ENCODE results near the gene RHOBTB3. TPM values are rescaled to one million over a fixed set of nuclear protein-coding genes. Genes with fewer than 3 reads are reported as not detected.
A peak's percentile ranks its signal among the peaks of the same experiment; 100 is the strongest.

Gene RHOBTB3, protein sequence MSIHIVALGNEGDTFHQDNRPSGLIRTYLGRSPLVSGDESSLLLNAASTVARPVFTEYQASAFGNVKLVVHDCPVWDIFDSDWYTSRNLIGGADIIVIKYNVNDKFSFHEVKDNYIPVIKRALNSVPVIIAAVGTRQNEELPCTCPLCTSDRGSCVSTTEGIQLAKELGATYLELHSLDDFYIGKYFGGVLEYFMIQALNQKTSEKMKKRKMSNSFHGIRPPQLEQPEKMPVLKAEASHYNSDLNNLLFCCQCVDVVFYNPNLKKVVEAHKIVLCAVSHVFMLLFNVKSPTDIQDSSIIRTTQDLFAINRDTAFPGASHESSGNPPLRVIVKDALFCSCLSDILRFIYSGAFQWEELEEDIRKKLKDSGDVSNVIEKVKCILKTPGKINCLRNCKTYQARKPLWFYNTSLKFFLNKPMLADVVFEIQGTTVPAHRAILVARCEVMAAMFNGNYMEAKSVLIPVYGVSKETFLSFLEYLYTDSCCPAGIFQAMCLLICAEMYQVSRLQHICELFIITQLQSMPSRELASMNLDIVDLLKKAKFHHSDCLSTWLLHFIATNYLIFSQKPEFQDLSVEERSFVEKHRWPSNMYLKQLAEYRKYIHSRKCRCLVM
- total RNA-seq (2021; ENCODE audit: unreplicated experiment) (95.2 TPM), Bru-seq, nascent RNA (percentile 95 among the genes with signal in this experiment), BruChase-seq, experiment 1, labeled RNA remaining after a 2-hour chase (percentile 93 among the genes with signal in this experiment), BruChase-seq, experiment 2, labeled RNA remaining after a 6-hour chase (percentile 95 among the genes with signal in this experiment)
- polyA plus RNA-seq (2012; ENCODE audit: insufficient read length) = 56.2 TPM
- long read RNA-seq, full-length matches to known transcripts = 61 of 163 reads
- long read RNA-seq, partial matches to known transcripts = 75 of 163 reads
- long read RNA-seq, other reads (novel, unspliced or antisense) = 27 of 163 reads

DNA sequence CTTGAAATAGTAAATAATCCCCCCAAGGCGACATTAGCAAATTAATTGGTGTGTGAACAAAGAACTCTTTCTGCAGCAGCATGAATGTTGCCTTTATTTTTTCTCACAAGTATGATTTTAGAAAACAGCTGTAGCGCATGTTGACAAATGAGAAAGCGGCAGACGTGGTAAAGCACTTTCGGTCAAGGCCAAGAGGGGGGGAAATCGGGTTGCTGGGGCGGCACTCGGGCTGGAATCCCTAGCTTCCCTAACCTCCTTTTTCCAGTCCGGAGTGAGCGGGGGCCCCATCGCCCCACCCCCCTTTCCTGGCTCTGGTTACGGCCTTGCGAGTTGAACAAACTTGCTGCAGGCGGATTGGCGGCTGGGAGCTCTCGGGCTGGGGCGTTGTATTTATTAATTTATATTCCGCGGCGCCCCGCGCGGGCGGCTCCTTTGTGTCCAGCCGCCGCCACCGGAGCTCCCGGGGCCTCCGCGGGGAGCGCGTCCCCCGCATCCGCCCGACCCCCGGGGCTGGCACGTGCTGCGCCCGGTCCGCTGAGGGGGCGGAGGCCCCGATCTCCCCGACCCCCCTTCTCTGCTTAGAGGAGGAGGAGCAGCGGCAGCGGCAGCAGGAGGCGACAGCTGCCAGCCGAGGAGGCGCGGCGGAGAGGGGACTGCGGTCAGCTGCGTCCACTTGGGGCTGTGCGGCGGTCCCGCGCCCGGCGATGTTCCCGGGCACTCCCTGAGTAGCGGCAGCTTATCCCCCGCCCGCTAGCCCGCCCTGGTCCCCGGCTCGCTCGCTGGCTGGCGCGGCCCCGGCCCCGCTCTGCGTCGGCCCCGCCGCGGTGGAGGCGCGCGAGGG is at the start of gene RHOBTB3:
Gene RHOBTB3 (plus strand): TSS at position 607 of the 841 bp plus-strand sequence. CDS start 347 bp downstream, outside the sequence.
- no TSS peak for BruUV-seq (replicated peaks)
- Histone ChIP-seq H3K27ac (ENCODE audit: low read length) (peak within 1 kb of the TSS; percentile 98), H3K4me3 (ENCODE audit: low read depth in 2 of 2, low read length in 2 of 2) (peak within 1 kb of the TSS; percentile 92 to 95), H3K27me3 (ENCODE audit: control insufficient read depth, insufficient read depth, low read length) (no peaks in the 10 kb centered on the region), H3K9me3 (ENCODE audit: control insufficient read depth, insufficient read depth, low read depth, low read length) (no peaks in the 10 kb centered on the region), H3K36me3 (ENCODE audit: control insufficient read depth, insufficient read depth, low read length) (no peaks in the 10 kb centered on the region; the same call in 1 of the 2 replicates), H3K4me1 (ENCODE audit: control insufficient read depth, insufficient read depth, low read length) (peaks cover 62% of the 10 kb centered on the region)
- no peak for DNase-seq (ENCODE audit: low read depth, low spot score)
- ChIA-PET POLR2A (interaction anchor here (0.7 to 0.8 kb wide), 2 partner anchors 57 to 84 kb away, joined by 3 read pairs; partner anchors contain the start of gene RFESD), CTCF (interaction anchor here (1.1 to 1.3 kb wide), 2 partner anchors 57 to 66 kb away, joined by 3 to 4 read pairs; no protein-coding TSS in a partner anchor)
- TF ChIP-seq SIN3A (IDR thresholded peaks at IDR 0.05; ENCODE audit: borderline replicate concordance, insufficient read depth, low read depth, low read length) (peak; percentile 78; the same call in 1 of the 2 replicates), POLR2AphosphoS5 (IDR thresholded peaks at IDR 0.05; ENCODE audit: low read depth, low read length) (peak; percentile 62; the same call in 1 of the 2 replicates), TCF7L2 (IDR thresholded peaks at IDR 0.05; ENCODE audit: low read depth, low read length) (peak; percentile 96)
- TF ChIP-seq, protein P1, sequence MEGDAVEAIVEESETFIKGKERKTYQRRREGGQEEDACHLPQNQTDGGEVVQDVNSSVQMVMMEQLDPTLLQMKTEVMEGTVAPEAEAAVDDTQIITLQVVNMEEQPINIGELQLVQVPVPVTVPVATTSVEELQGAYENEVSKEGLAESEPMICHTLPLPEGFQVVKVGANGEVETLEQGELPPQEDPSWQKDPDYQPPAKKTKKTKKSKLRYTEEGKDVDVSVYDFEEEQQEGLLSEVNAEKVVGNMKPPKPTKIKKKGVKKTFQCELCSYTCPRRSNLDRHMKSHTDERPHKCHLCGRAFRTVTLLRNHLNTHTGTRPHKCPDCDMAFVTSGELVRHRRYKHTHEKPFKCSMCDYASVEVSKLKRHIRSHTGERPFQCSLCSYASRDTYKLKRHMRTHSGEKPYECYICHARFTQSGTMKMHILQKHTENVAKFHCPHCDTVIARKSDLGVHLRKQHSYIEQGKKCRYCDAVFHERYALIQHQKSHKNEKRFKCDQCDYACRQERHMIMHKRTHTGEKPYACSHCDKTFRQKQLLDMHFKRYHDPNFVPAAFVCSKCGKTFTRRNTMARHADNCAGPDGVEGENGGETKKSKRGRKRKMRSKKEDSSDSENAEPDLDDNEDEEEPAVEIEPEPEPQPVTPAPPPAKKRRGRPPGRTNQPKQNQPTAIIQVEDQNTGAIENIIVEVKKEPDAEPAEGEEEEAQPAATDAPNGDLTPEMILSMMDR (IDR thresholded peaks at IDR 0.05) = no peak; the same call in 1 of the 2 replicates
- TF ChIP-seq, protein P2, sequence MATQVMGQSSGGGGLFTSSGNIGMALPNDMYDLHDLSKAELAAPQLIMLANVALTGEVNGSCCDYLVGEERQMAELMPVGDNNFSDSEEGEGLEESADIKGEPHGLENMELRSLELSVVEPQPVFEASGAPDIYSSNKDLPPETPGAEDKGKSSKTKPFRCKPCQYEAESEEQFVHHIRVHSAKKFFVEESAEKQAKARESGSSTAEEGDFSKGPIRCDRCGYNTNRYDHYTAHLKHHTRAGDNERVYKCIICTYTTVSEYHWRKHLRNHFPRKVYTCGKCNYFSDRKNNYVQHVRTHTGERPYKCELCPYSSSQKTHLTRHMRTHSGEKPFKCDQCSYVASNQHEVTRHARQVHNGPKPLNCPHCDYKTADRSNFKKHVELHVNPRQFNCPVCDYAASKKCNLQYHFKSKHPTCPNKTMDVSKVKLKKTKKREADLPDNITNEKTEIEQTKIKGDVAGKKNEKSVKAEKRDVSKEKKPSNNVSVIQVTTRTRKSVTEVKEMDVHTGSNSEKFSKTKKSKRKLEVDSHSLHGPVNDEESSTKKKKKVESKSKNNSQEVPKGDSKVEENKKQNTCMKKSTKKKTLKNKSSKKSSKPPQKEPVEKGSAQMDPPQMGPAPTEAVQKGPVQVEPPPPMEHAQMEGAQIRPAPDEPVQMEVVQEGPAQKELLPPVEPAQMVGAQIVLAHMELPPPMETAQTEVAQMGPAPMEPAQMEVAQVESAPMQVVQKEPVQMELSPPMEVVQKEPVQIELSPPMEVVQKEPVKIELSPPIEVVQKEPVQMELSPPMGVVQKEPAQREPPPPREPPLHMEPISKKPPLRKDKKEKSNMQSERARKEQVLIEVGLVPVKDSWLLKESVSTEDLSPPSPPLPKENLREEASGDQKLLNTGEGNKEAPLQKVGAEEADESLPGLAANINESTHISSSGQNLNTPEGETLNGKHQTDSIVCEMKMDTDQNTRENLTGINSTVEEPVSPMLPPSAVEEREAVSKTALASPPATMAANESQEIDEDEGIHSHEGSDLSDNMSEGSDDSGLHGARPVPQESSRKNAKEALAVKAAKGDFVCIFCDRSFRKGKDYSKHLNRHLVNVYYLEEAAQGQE (IDR thresholded peaks at IDR 0.05; ENCODE audit: insufficient read depth in 1 of 2, low read depth in 2 of 2, low read length in 1 of 2) = no peak
- intact Hi-C loops (cut with micrococcal nuclease; ENCODE audit: unreplicated experiment) (loop anchor here (5.0 kb wide), 2 partner anchors 69 to 84 kb away; partner anchors contain the start of gene RFESD), in situ Hi-C loops (cut with HindIII; ENCODE audit: low pct_unique_long_range_greater_than_20kb, low sequenced_read_pairs) (no loop called here)
- peak; percentile 89 for ATAC-seq

DNA sequence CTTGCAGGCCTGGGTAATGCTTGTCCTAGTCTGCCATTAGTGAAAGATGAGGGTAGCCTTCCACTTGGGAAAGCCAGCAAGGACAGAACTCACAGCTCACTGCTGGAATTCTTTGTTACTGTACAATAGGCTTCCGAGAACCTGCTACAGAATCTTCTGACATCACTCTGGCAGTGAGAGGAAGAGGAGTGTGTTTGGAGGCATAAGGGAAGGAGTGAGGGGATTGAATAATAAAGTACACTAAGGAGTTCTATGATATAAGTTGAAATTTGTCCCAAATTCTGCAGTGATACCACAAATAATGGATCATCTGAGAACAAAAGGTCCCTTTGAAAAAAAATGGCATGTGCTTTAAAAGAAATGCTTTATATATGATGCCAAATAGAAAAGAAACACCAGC is 48.2 kb upstream of the RHOBTB3 start, which contains the start of gene SPATA9:
Gene SPATA9 (minus strand): TSS at position 101 of the 400 bp plus-strand sequence. CDS start 137 bp downstream, outside the sequence.
- in situ Hi-C loops (cut with HindIII; ENCODE audit: low pct_unique_long_range_greater_than_20kb, low sequenced_read_pairs) = no loop called here
- no peak for TF ChIP-seq POLR2AphosphoS5 (IDR thresholded peaks at IDR 0.05; ENCODE audit: low read depth, low read length)
- POLR2A ChIA-PET = no interaction called here

More for the DNA sequence above, 48.2 kb upstream of the RHOBTB3 start, which contains the start of gene SPATA9:
- intact Hi-C loops (cut with micrococcal nuclease; ENCODE audit: unreplicated experiment) = no loop called here
- no peaks in the 10 kb centered on the region for H3K4me1 ChIP-seq (ENCODE audit: control insufficient read depth, insufficient read depth, low read length)
- CTCF ChIA-PET = no interaction called here
- H3K27me3 ChIP-seq (ENCODE audit: control insufficient read depth, insufficient read depth, low read length) = no peaks in the 10 kb centered on the region
- no peak for DNase-seq (ENCODE audit: low read depth, low spot score)
- no peaks in the 10 kb centered on the region for H3K36me3 ChIP-seq (ENCODE audit: control insufficient read depth, insufficient read depth, low read length)
- no peak within 1 kb of the TSS for H3K4me3 ChIP-seq (ENCODE audit: low read depth in 2 of 2, low read length in 2 of 2)
- H3K9me3 ChIP-seq (ENCODE audit: control insufficient read depth, insufficient read depth, low read depth, low read length) = no peaks in the 10 kb centered on the region
- no TSS peak for BruUV-seq (replicated peaks)
- no peak within 1 kb of the TSS for H3K27ac ChIP-seq (ENCODE audit: low read length)
- ATAC-seq = no peak

Data from Panc1 (cell line).